Mesothelial cell of epicardium (in vitro differentiated cells): ENCODE results near the gene KCNC2. TPM values are rescaled to one million over a fixed set of nuclear protein-coding genes. Genes with fewer than 3 reads are reported as not detected.

Source experiments
- DNase-seq, 2 experiments: peaks; one replicate each; pipeline ENCODE4 v3.0.0; 2021; ENCODE audit warnings: low spot score in 2 of 2; ENCODE audit not compliant: unreplicated experiment in 2 of 2
- H3K27ac Mint-ChIP-seq: 2 replicates; pipeline ENCODE4 v1.8.0; 2021; ENCODE audit warnings: mixed read lengths
- H3K27me3 Mint-ChIP-seq: 2 replicates; pipeline ENCODE4 v1.8.0; 2021; ENCODE audit warnings: low read depth, mixed read lengths
- H3K36me3 Mint-ChIP-seq: 2 replicates; pipeline ENCODE4 v1.8.0; 2021; ENCODE audit warnings: mixed read lengths
- H3K4me1 Mint-ChIP-seq: 2 replicates; pipeline ENCODE4 v1.8.0; 2021; ENCODE audit warnings: mixed read lengths
- H3K4me3 Mint-ChIP-seq: 2 replicates; pipeline ENCODE4 v1.8.0; 2021; ENCODE audit warnings: mild to moderate bottlenecking, moderate library complexity, mixed read lengths
- H3K9me3 Mint-ChIP-seq: 2 replicates; pipeline ENCODE4 v1.8.0; 2021; ENCODE audit warnings: mixed read lengths
- total RNA-seq: library from RNA; stranded (reverse); gene quantifications from 3 replicates; pipeline ENCODE4 v1.2.1, GENCODE V29; 2021
- TF ChIP-seq, protein P1 (sequence below): fragments of 200-600 bp; sonication (generic); IDR thresholded peaks from one replicate; pipeline ENCODE4 v1.5.0; 2021; ENCODE audit warnings: antibody characterized with exemption; ENCODE audit not compliant: unreplicated experiment

The KCNC2 gene
- total RNA-seq, result 0.97 to 1.6 TPM (median 1.4 TPM) in 3 replicates

DNA sequence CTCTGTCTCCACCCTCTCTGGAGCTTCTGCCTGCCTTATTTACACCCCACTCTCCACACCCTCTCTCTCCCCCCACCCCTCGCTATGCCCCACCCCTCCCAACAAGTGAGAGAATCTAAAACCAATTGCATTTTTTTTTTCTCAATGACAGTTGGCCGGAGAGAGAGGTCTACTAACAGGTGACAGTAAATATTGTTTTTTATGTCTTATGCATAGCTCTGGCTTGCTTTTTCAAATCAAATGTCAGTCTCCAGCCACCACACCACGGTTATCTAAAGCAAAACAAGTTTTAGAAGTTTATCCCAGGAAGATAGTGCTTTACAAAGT lies at the start of gene KCNC2:
TSS of gene KCNC2 (minus strand) at position 28 of the 327 bp plus-strand sequence.
- Mint-ChIP-seq H3K27ac (no peak within 1 kb of the TSS), H3K36me3 (peaks cover 1% of the 10 kb centered on the region), H3K27me3 (peaks cover 73% of the 10 kb centered on the region), H3K4me3 (peak within 1 kb of the TSS; percentile 54), H3K4me1 (peaks cover 6% of the 10 kb centered on the region), H3K9me3 (no peaks in the 10 kb centered on the region)
- DNase-seq, result no peak
- TF ChIP-seq, protein P1, sequence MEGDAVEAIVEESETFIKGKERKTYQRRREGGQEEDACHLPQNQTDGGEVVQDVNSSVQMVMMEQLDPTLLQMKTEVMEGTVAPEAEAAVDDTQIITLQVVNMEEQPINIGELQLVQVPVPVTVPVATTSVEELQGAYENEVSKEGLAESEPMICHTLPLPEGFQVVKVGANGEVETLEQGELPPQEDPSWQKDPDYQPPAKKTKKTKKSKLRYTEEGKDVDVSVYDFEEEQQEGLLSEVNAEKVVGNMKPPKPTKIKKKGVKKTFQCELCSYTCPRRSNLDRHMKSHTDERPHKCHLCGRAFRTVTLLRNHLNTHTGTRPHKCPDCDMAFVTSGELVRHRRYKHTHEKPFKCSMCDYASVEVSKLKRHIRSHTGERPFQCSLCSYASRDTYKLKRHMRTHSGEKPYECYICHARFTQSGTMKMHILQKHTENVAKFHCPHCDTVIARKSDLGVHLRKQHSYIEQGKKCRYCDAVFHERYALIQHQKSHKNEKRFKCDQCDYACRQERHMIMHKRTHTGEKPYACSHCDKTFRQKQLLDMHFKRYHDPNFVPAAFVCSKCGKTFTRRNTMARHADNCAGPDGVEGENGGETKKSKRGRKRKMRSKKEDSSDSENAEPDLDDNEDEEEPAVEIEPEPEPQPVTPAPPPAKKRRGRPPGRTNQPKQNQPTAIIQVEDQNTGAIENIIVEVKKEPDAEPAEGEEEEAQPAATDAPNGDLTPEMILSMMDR, result no peak

DNA sequence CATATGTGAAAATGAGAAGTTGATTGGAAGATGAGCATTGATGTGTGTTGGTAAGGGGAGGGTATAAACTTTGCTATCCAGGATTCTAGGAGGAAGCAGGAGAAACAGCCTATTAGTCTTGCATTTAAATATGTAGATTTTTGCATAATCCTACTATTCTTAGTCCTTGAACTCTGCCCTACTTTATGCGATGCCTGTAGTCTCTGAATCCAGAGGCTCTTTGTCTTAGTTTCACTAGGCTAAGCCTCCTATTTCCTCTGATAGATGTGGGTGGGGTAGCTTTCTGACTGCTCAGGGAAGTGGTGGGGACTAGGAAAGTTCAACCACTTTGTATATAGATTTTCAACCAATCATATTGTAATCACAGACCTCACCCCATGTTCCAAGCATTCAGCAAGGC lies 49.5 kb upstream of the KCNC2 start:
- Mint-ChIP-seq H3K27me3 (peaks cover 1% of the 10 kb centered on the region), H3K27ac (no peak overlapping the region), H3K4me3 (no peak overlapping the region), H3K9me3 (no peaks in the 10 kb centered on the region), H3K36me3 (no peaks in the 10 kb centered on the region), H3K4me1 (peaks cover 11% of the 10 kb centered on the region)
- TF ChIP-seq, protein P1, result no peak
- DNase-seq, result no peak

DNA sequence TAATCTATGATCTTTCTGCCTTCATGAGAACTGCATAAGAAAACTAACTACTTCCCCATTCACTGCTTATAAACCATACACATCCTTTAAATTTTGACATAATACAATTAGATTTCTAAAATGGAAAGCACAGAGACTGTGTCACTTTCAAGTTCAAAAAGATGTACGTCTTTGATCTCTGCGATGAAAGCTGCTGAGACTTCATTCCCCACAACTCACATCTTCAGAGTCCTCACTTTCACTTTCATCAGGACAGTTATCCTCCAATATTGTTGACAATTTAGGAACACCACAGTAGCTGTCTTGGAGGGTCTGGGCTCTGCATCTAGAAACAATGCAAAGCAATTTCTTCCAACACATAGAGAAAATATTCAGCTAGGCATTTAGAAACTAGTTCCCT lies 47.9 kb upstream of the KCNC2 start:
- H3K27ac Mint-ChIP-seq, result peak overlapping the region; percentile 28

DNA sequence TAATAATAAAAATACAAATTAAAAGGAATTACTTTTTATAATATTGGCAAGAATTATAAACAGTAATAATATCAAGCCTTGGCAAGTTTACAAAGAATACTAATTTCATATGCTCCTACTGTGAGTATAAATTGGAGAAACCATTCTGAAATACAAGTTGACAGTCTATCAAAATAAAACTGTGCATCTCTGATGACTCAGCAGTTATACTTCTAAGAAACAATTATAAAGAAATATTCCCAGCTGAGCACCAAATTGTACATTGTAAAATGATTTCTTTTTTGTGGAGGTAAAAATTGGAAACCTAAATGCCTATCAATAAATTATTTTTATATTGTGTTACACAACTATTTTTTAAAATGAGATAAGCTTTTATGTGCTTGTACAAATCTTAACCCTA lies 35.5 kb upstream of the KCNC2 start:
- DNase-seq, result no peak
- TF ChIP-seq, protein P1, result no peak
- no peaks in the 10 kb centered on the region for H3K36me3 Mint-ChIP-seq
- H3K4me3 Mint-ChIP-seq, result no peak overlapping the region
- no peaks in the 10 kb centered on the region for H3K4me1 Mint-ChIP-seq
- no peak overlapping the region for H3K27ac Mint-ChIP-seq
- H3K9me3 Mint-ChIP-seq, result peaks cover 13% of the 10 kb centered on the region
- peaks cover 2% of the 10 kb centered on the region for H3K27me3 Mint-ChIP-seq

More for the DNA sequence above, 47.9 kb upstream of the KCNC2 start:
- H3K9me3 Mint-ChIP-seq, result no peaks in the 10 kb centered on the region
- DNase-seq, result no peak
- H3K4me1 Mint-ChIP-seq, result peaks cover 11% of the 10 kb centered on the region
- TF ChIP-seq, protein P1, result no peak
- no peaks in the 10 kb centered on the region for H3K36me3 Mint-ChIP-seq
- H3K4me3 Mint-ChIP-seq, result no peak overlapping the region
- H3K27me3 Mint-ChIP-seq, result peaks cover 1% of the 10 kb centered on the region

DNA sequence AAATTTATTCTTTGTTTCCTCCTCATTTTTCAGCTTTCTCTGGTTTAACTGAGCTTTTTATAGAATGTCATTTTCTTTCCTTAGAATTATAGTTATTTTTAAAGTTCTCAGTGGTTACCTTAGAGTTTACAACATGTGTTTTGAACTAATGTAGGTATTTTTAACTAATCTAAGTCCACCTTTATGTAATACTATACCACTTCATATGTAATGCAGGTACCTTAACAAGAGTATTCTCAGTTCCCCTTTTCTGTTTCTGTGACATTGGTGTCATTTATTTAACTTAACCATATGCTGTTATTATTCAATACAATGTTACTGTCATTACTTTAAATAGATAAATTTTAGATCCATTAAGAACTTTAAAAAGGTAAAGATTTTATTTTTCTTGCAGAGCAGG lies 30.3 kb upstream of the KCNC2 start:
- DNase-seq, result no peak
- H3K27ac Mint-ChIP-seq, result no peak overlapping the region
- H3K9me3 Mint-ChIP-seq, result peaks cover 22% of the 10 kb centered on the region
- peaks cover 3% of the 10 kb centered on the region for H3K4me1 Mint-ChIP-seq
- TF ChIP-seq, protein P1, result no peak
- no peaks in the 10 kb centered on the region for H3K36me3 Mint-ChIP-seq
- H3K4me3 Mint-ChIP-seq, result no peak overlapping the region
- H3K27me3 Mint-ChIP-seq, result peaks cover 2% of the 10 kb centered on the region

DNA sequence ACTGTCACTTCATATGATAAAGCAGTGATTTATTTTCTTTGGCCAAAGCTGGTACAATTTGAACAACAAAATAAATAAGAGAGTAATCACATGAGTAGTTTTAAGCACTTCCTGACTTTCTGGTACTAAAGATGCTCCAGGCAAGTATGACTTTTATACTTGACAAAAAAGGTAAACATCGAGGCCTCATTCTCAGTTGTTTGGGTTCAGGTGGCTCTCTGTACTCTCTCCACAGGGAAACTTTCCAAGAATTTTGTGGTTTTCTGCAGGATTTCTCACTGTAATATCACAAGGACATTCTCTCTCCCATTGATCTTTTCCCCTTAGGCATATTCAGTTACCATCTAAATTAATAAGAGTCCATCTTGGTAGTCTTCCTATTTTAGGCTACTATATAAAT lies 26.6 kb upstream of the KCNC2 start:
- TF ChIP-seq, protein P1, result no peak
- Mint-ChIP-seq H3K9me3 (peaks cover 27% of the 10 kb centered on the region), H3K4me3 (no peak overlapping the region), H3K4me1 (peaks cover 7% of the 10 kb centered on the region), H3K27me3 (peaks cover 5% of the 10 kb centered on the region), H3K27ac (no peak overlapping the region), H3K36me3 (no peaks in the 10 kb centered on the region)
- no peak for DNase-seq
